ACHN (cell line): ENCODE measurements around the gene TARP.

Experiments
- DNase-seq: peaks from one replicate; pipeline ENCODE4 v3.0.0-alpha.2; 2015
- in situ Hi-C: cut with HindIII; loops from 2 replicates; pipeline ENCODE4 v1.10.0; 2017; ENCODE audit warnings: low sequenced_read_pairs, low pct_ligation_motif_present, low pct_unique_long_range_greater_than_20kb

Gene TARP

GRCh38 chr7:38306171-38306570 lies 32.7 kb upstream of the TARP start:
- no peak for DNase-seq
- in situ Hi-C loops: no loop called here

- in situ Hi-C loops: no loop called here
- no peak for DNase-seq
These were observed 30.4 kb upstream of the TARP start for GRCh38 chr7:38303866-38304265.

- DNase-seq: no peak
- in situ Hi-C loops: no loop called here
These were observed 26.7 kb upstream of the TARP start for GRCh38 chr7:38300175-38300574.

GRCh38 chr7:38299275-38299931 lies 26.0 kb upstream of the TARP start:
- in situ Hi-C loops: no loop called here
- no peak for DNase-seq

GRCh38 chr7:38296059-38296857 lies 22.8 kb upstream of the TARP start:
- no peak for DNase-seq
- in situ Hi-C loops: no loop called here

GRCh38 chr7:38294926-38295325 lies 21.5 kb upstream of the TARP start:
- in situ Hi-C loops: no loop called here

GRCh38 chr7:38292442-38292841 lies 19.0 kb upstream of the TARP start:
- DNase-seq: no peak
- in situ Hi-C loops: no loop called here

More at GRCh38 chr7:38294926-38295325, 21.5 kb upstream of the TARP start:
- DNase-seq: no peak

- in situ Hi-C loops: no loop called here
- no peak for DNase-seq
These were observed 18.2 kb upstream of the TARP start for GRCh38 chr7:38291650-38292049.

- in situ Hi-C loops: no loop called here
- no peak for DNase-seq
These were observed 17.7 kb upstream of the TARP start for GRCh38 chr7:38291117-38291647.

- in situ Hi-C loops: no loop called here
- DNase-seq: no peak
These were observed 11.1 kb upstream of the TARP start for GRCh38 chr7:38284553-38284952.

GRCh38 chr7:38283809-38284208 lies 10.4 kb upstream of the TARP start:
- in situ Hi-C loops: no loop called here

GRCh38 chr7:38283107-38283506 lies 9.7 kb upstream of the TARP start:
- DNase-seq: no peak
- in situ Hi-C loops: no loop called here

More at GRCh38 chr7:38283809-38284208, 10.4 kb upstream of the TARP start:
- DNase-seq: no peak

GRCh38 chr7:38282081-38282480 lies 8.6 kb upstream of the TARP start:
- in situ Hi-C loops: no loop called here
- no peak for DNase-seq

- no peak for DNase-seq
- in situ Hi-C loops: no loop called here
These were observed 7.8 kb upstream of the TARP start for GRCh38 chr7:38281266-38281665.

- in situ Hi-C loops: no loop called here
- no peak for DNase-seq
These were observed 7.3 kb upstream of the TARP start for GRCh38 chr7:38280707-38281106.

- in situ Hi-C loops: no loop called here
These were observed 6.6 kb upstream of the TARP start for GRCh38 chr7:38280000-38280399.

GRCh38 chr7:38276096-38276877 lies 2.9 kb upstream of the TARP start:
- in situ Hi-C loops: no loop called here
- DNase-seq: no peak

More at GRCh38 chr7:38280000-38280399, 6.6 kb upstream of the TARP start:
- DNase-seq: no peak

GRCh38 chr7:38274927-38275620 lies 1.6 kb upstream of the TARP start:
- no peak for DNase-seq
- in situ Hi-C loops: no loop called here
